Measurements from ENCODE around the gene CYP4B1. TPM values are rescaled to one million over a fixed set of nuclear protein-coding genes. Genes with fewer than 3 reads are reported as not detected.
"Not testable (repeated sequence)": the region's sequence is repeated elsewhere in the genome, so short reads cannot be mapped to it uniquely, and the experiment has no call there.

The CYP4B1 gene
- total RNA-seq, 1 experiment from 2014 or later: not detected

- Histone ChIP-seq H3K27ac (ENCODE audit: low read length) (no peak overlapping the region), H3K9ac (ENCODE audit: low read length) (no peak overlapping the region), H3K36me3 (ENCODE audit: insufficient read depth, low read length) (no peaks in the 10 kb centered on the region), H2AFZ (ENCODE audit: low read length) (no peak overlapping the region), H3K27me3 (ENCODE audit: low read length) (no peaks in the 10 kb centered on the region; the same call in 1 of the 2 replicates), H3K4me3 (ENCODE audit: low read length) (no peak overlapping the region), H3K4me1 (ENCODE audit: low read length) (no peaks in the 10 kb centered on the region), H4K20me1 (ENCODE audit: insufficient read depth, low read depth, low read length) (no peaks in the 10 kb centered on the region), H3K4me2 (ENCODE audit: low read depth, low read length, poor library complexity, severe bottlenecking) (no peak overlapping the region), H3K79me2 (ENCODE audit: low read length) (no peaks in the 10 kb centered on the region), H3K9me3 (ENCODE audit: low read length) (peaks cover 14% of the 10 kb centered on the region), H3K9me2 (replicated peaks; ENCODE audit: insufficient read depth, low read length) (no peaks in the 10 kb centered on the region; the same call in 1 of the 2 replicates)
- no peak for DNase-seq
These were observed 24.5 kb upstream of the CYP4B1 start for GRCh38 chr1:46774297-46774696.

GRCh38 chr1:46778456-46778855 is 20.4 kb upstream of the CYP4B1 start:
- H3K36me3 ChIP-seq (ENCODE audit: insufficient read depth, low read length); H3K9me3 ChIP-seq (ENCODE audit: low read length); H3K9me2 ChIP-seq (replicated peaks; ENCODE audit: insufficient read depth, low read length); H2AFZ ChIP-seq (ENCODE audit: low read length); H3K4me2 ChIP-seq (ENCODE audit: low read depth, low read length, poor library complexity, severe bottlenecking); H3K27ac ChIP-seq (ENCODE audit: low read length); H4K20me1 ChIP-seq (ENCODE audit: insufficient read depth, low read depth, low read length); H3K9ac ChIP-seq (ENCODE audit: low read length); DNase-seq; H3K4me3 ChIP-seq (ENCODE audit: low read length); H3K79me2 ChIP-seq (ENCODE audit: low read length); H3K4me1 ChIP-seq (ENCODE audit: low read length); H3K27me3 ChIP-seq (ENCODE audit: low read length): not testable (repeated sequence)

- Histone ChIP-seq H2AFZ (ENCODE audit: low read length) (no peak overlapping the region), H3K27me3 (ENCODE audit: low read length) (no peaks in the 10 kb centered on the region), H3K4me1 (ENCODE audit: low read length) (no peaks in the 10 kb centered on the region), H3K9ac (ENCODE audit: low read length) (no peak overlapping the region), H3K36me3 (ENCODE audit: insufficient read depth, low read length) (no peaks in the 10 kb centered on the region), H4K20me1 (ENCODE audit: insufficient read depth, low read depth, low read length) (no peaks in the 10 kb centered on the region), H3K79me2 (ENCODE audit: low read length) (no peaks in the 10 kb centered on the region), H3K9me3 (ENCODE audit: low read length) (no peaks in the 10 kb centered on the region), H3K9me2 (replicated peaks; ENCODE audit: insufficient read depth, low read length) (no peaks in the 10 kb centered on the region), H3K27ac (ENCODE audit: low read length) (no peak overlapping the region), H3K4me3 (ENCODE audit: low read length) (no peak overlapping the region), H3K4me2 (ENCODE audit: low read depth, low read length, poor library complexity, severe bottlenecking) (no peak overlapping the region)
- DNase-seq: no peak
These were observed 14.2 kb upstream of the CYP4B1 start for GRCh38 chr1:46784666-46785065.

- not testable (repeated sequence) for H4K20me1 ChIP-seq (ENCODE audit: insufficient read depth, low read depth, low read length); H3K79me2 ChIP-seq (ENCODE audit: low read length); H3K27ac ChIP-seq (ENCODE audit: low read length); H3K9me2 ChIP-seq (replicated peaks; ENCODE audit: insufficient read depth, low read length); H3K9ac ChIP-seq (ENCODE audit: low read length); H3K4me1 ChIP-seq (ENCODE audit: low read length); DNase-seq; H3K4me3 ChIP-seq (ENCODE audit: low read length); H3K27me3 ChIP-seq (ENCODE audit: low read length); H3K36me3 ChIP-seq (ENCODE audit: insufficient read depth, low read length); H2AFZ ChIP-seq (ENCODE audit: low read length); H3K4me2 ChIP-seq (ENCODE audit: low read depth, low read length, poor library complexity, severe bottlenecking); H3K9me3 ChIP-seq (ENCODE audit: low read length)
These were observed 10.2 kb upstream of the CYP4B1 start for GRCh38 chr1:46788634-46789033.

GRCh38 chr1:46790446-46791101 is 8.3 kb upstream of the CYP4B1 start:
- Histone ChIP-seq H3K36me3 (ENCODE audit: insufficient read depth, low read length) (no peaks in the 10 kb centered on the region), H3K4me2 (ENCODE audit: low read depth, low read length, poor library complexity, severe bottlenecking) (no peak overlapping the region), H3K79me2 (ENCODE audit: low read length) (no peaks in the 10 kb centered on the region), H3K9ac (ENCODE audit: low read length) (no peak overlapping the region), H3K27ac (ENCODE audit: low read length) (no peak overlapping the region), H3K4me3 (ENCODE audit: low read length) (no peak overlapping the region), H2AFZ (ENCODE audit: low read length) (no peak overlapping the region), H3K9me2 (replicated peaks; ENCODE audit: insufficient read depth, low read length) (no peaks in the 10 kb centered on the region), H3K27me3 (ENCODE audit: low read length) (no peaks in the 10 kb centered on the region), H3K9me3 (ENCODE audit: low read length) (no peaks in the 10 kb centered on the region), H3K4me1 (ENCODE audit: low read length) (no peaks in the 10 kb centered on the region), H4K20me1 (ENCODE audit: insufficient read depth, low read depth, low read length) (no peaks in the 10 kb centered on the region)
- no peak for DNase-seq

GRCh38 chr1:46793126-46793525 is 5.7 kb upstream of the CYP4B1 start:
- no peak overlapping the region for H3K27ac ChIP-seq (ENCODE audit: low read length)
- H3K9me2 ChIP-seq (replicated peaks; ENCODE audit: insufficient read depth, low read length): no peaks in the 10 kb centered on the region
- H3K4me2 ChIP-seq (ENCODE audit: low read depth, low read length, poor library complexity, severe bottlenecking): no peak overlapping the region
- H3K9ac ChIP-seq (ENCODE audit: low read length): no peak overlapping the region
- no peaks in the 10 kb centered on the region for H3K4me1 ChIP-seq (ENCODE audit: low read length)
- H4K20me1 ChIP-seq (ENCODE audit: insufficient read depth, low read depth, low read length): no peaks in the 10 kb centered on the region
- no peaks in the 10 kb centered on the region for H3K79me2 ChIP-seq (ENCODE audit: low read length)
- H2AFZ ChIP-seq (ENCODE audit: low read length): no peak overlapping the region
- H3K36me3 ChIP-seq (ENCODE audit: insufficient read depth, low read length): no peaks in the 10 kb centered on the region
- no peak for DNase-seq
- no peak overlapping the region for H3K4me3 ChIP-seq (ENCODE audit: low read length)
- H3K9me3 ChIP-seq (ENCODE audit: low read length): no peaks in the 10 kb centered on the region
- H3K27me3 ChIP-seq (ENCODE audit: low read length): no peaks in the 10 kb centered on the region

- no peaks in the 10 kb centered on the region for H4K20me1 ChIP-seq (ENCODE audit: insufficient read depth, low read depth, low read length)
- H3K27me3 ChIP-seq (ENCODE audit: low read length): no peaks in the 10 kb centered on the region
- no peak overlapping the region for H2AFZ ChIP-seq (ENCODE audit: low read length)
- H3K4me3 ChIP-seq (ENCODE audit: low read length): no peak overlapping the region
- no peaks in the 10 kb centered on the region for H3K4me1 ChIP-seq (ENCODE audit: low read length)
- no peak overlapping the region for H3K4me2 ChIP-seq (ENCODE audit: low read depth, low read length, poor library complexity, severe bottlenecking)
- H3K9me2 ChIP-seq (replicated peaks; ENCODE audit: insufficient read depth, low read length): no peaks in the 10 kb centered on the region
- H3K9me3 ChIP-seq (ENCODE audit: low read length): no peaks in the 10 kb centered on the region
- H3K27ac ChIP-seq (ENCODE audit: low read length): no peak overlapping the region
- no peaks in the 10 kb centered on the region for H3K79me2 ChIP-seq (ENCODE audit: low read length)
- H3K36me3 ChIP-seq (ENCODE audit: insufficient read depth, low read length): no peaks in the 10 kb centered on the region
- no peak for DNase-seq
- no peak overlapping the region for H3K9ac ChIP-seq (ENCODE audit: low read length)
These were observed 963 bp upstream of the CYP4B1 start for GRCh38 chr1:46797696-46798470.

- no peaks in the 10 kb centered on the region for H3K4me1 ChIP-seq (ENCODE audit: low read length)
- no peaks in the 10 kb centered on the region for H3K9me2 ChIP-seq (replicated peaks; ENCODE audit: insufficient read depth, low read length)
- H3K27ac ChIP-seq (ENCODE audit: low read length): no peak overlapping the region
- H3K36me3 ChIP-seq (ENCODE audit: insufficient read depth, low read length): no peaks in the 10 kb centered on the region
- no peak overlapping the region for H3K4me3 ChIP-seq (ENCODE audit: low read length)
- H3K9ac ChIP-seq (ENCODE audit: low read length): no peak overlapping the region
- H3K4me2 ChIP-seq (ENCODE audit: low read depth, low read length, poor library complexity, severe bottlenecking): no peak overlapping the region
- no peaks in the 10 kb centered on the region for H3K9me3 ChIP-seq (ENCODE audit: low read length)
- H2AFZ ChIP-seq (ENCODE audit: low read length): no peak overlapping the region
- no peak for DNase-seq
- no peaks in the 10 kb centered on the region for H3K27me3 ChIP-seq (ENCODE audit: low read length)
- no peaks in the 10 kb centered on the region for H4K20me1 ChIP-seq (ENCODE audit: insufficient read depth, low read depth, low read length)
- H3K79me2 ChIP-seq (ENCODE audit: low read length): no peaks in the 10 kb centered on the region
These were observed 1.9 kb downstream of the CYP4B1 start for GRCh38 chr1:46800742-46801141.
